ENCODE measurements around the gene FXYD7. TPM values are rescaled to one million over a fixed set of nuclear protein-coding genes. Genes with fewer than 3 reads are reported as not detected.
"Not testable (repeated sequence)": the region's sequence is repeated elsewhere in the genome, so short reads cannot be mapped to it uniquely, and the experiment has no call there.

Gene FXYD7
- total RNA-seq, 1 experiment from 2014 or later = not detected

DNA sequence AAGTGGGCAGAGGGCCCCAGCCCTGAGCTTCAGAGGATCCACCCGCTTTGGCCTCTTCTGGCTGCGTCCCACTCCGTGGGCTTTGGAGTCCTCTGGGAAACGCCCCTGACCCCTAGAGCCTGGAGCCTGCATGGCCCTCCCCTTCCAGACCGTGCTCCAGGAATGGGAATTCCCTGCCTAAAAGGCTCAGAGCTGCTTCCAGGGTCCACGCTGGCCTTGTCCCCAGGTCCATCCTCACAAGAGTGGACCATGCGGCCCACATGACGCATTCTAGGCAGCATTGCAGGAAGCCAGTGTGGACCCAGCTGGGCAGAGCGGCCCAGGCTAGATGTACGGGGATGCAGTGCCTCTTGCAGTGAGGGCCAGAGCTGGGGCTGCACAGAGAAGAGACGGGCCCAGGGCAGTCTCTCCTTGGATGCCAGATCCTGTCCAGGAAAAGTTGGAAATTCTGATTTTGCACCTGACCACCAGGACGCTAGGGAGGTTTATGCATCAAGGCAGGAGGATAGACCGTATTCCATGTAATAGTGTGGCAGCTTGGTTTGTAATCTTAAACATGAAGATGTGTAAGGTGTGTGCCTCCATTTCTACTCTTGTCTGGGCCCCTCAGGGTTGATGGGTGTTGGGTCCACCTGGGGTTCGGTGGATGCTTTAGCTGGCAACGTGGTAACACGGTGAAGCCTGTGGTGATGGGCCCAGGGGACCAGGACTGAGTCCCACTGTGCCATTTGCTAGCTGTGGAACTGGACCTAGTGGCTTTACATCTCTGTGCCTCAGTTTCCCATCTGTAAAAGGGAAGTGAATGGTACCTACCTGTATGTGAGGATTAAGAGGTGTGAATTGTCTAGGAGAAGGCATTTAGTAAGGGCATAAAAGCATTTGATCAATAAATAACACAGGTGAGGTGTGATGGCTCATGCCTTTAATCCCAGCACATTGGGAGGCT, 42.2 kb upstream of the FXYD7 start:
- Histone ChIP-seq H3K9me3 (ENCODE audit: low read length) (no peaks in the 10 kb centered on the region), H3K4me3 (ENCODE audit: low read length) (no peak overlapping the region), H3K9me2 (replicated peaks; ENCODE audit: low read length) (no peaks in the 10 kb centered on the region), H3K4me1 (ENCODE audit: insufficient read depth, low read length) (no peaks in the 10 kb centered on the region), H3F3A (ENCODE audit: low read length, unreplicated experiment) (no peaks in the 10 kb centered on the region), H3K36me3 (ENCODE audit: low read depth, low read length) (no peaks in the 10 kb centered on the region), H4K20me1 (ENCODE audit: low read length) (no peaks in the 10 kb centered on the region), H2AFZ (ENCODE audit: low read length) (no peak overlapping the region), H3K4me2 (ENCODE audit: low read length) (no peak overlapping the region), H3K27me3 (ENCODE audit: low read length) (no peaks in the 10 kb centered on the region), H3K27ac (ENCODE audit: low read length) (no peak overlapping the region), H3K9ac (ENCODE audit: low read length) (no peak overlapping the region), H3K79me2 (ENCODE audit: low read length) (no peaks in the 10 kb centered on the region)
- ATAC-seq (no peak), DNase-seq (no peak)
- BruUV-seq (replicated peaks) = no TSS peak
- POLR2A ChIA-PET (ENCODE audit: unreplicated experiment) = no interaction called here
- intact Hi-C loops (cut with micrococcal nuclease) = no loop called here
- TF ChIP-seq EZH2phosphoT487 (IDR thresholded peaks at IDR 0.05; ENCODE audit: borderline replicate concordance, low read length) (no peak), EZH2 (IDR thresholded peaks at IDR 0.05; ENCODE audit: low read length, unreplicated experiment) (no peak)
- TF ChIP-seq, protein P1, sequence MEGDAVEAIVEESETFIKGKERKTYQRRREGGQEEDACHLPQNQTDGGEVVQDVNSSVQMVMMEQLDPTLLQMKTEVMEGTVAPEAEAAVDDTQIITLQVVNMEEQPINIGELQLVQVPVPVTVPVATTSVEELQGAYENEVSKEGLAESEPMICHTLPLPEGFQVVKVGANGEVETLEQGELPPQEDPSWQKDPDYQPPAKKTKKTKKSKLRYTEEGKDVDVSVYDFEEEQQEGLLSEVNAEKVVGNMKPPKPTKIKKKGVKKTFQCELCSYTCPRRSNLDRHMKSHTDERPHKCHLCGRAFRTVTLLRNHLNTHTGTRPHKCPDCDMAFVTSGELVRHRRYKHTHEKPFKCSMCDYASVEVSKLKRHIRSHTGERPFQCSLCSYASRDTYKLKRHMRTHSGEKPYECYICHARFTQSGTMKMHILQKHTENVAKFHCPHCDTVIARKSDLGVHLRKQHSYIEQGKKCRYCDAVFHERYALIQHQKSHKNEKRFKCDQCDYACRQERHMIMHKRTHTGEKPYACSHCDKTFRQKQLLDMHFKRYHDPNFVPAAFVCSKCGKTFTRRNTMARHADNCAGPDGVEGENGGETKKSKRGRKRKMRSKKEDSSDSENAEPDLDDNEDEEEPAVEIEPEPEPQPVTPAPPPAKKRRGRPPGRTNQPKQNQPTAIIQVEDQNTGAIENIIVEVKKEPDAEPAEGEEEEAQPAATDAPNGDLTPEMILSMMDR (conservative IDR thresholded peaks at IDR 0.05; ENCODE audit: low read depth, low read length) = no peak
- CTCF ChIA-PET = interaction anchor here (0.6 kb wide), 1 partner anchor 334 kb away, joined by 4 read pairs; no protein-coding TSS in a partner anchor

GRCh38 chr19:35101949-35102348, 41.1 kb upstream of the FXYD7 start:
- H3K4me1 ChIP-seq (ENCODE audit: insufficient read depth, low read length); H3K36me3 ChIP-seq (ENCODE audit: low read depth, low read length); ATAC-seq; H3K4me2 ChIP-seq (ENCODE audit: low read length); H3F3A ChIP-seq (ENCODE audit: low read length, unreplicated experiment); H3K9ac ChIP-seq (ENCODE audit: low read length); H3K79me2 ChIP-seq (ENCODE audit: low read length); H3K27me3 ChIP-seq (ENCODE audit: low read length); POLR2A ChIA-PET (ENCODE audit: unreplicated experiment); H3K9me2 ChIP-seq (replicated peaks; ENCODE audit: low read length); H4K20me1 ChIP-seq (ENCODE audit: low read length); BruUV-seq (replicated peaks); CTCF ChIA-PET; H3K27ac ChIP-seq (ENCODE audit: low read length); H3K9me3 ChIP-seq (ENCODE audit: low read length); intact Hi-C loops (cut with micrococcal nuclease); H3K4me3 ChIP-seq (ENCODE audit: low read length); DNase-seq; H2AFZ ChIP-seq (ENCODE audit: low read length): not testable (repeated sequence)

DNA sequence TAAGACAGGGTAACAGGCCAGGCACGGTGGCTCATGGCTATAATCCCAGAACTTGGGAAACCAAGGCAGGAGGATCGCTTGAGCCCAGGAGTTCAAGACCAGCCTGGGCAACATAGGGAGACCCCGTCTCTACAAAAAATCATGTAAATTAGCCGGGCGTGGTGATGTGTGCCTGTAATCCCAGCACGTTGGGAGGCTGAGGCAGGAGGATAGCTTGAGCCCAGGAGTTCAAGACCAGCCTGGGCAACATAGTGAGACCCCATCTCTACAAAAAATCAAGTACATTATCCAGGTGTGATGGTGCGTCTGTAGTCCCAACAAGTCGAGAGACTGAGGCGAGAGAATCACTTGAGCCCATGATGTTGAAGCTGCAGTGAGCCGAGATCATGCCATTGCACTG, 39.4 kb upstream of the FXYD7 start:
- H3K4me1 ChIP-seq (ENCODE audit: insufficient read depth, low read length); BruUV-seq (replicated peaks); H3K4me3 ChIP-seq (ENCODE audit: low read length); intact Hi-C loops (cut with micrococcal nuclease); H2AFZ ChIP-seq (ENCODE audit: low read length); H3F3A ChIP-seq (ENCODE audit: low read length, unreplicated experiment); H3K27me3 ChIP-seq (ENCODE audit: low read length); H3K9me2 ChIP-seq (replicated peaks; ENCODE audit: low read length); H3K27ac ChIP-seq (ENCODE audit: low read length); H4K20me1 ChIP-seq (ENCODE audit: low read length); DNase-seq; CTCF ChIA-PET; H3K9me3 ChIP-seq (ENCODE audit: low read length); POLR2A ChIA-PET (ENCODE audit: unreplicated experiment); ATAC-seq; H3K9ac ChIP-seq (ENCODE audit: low read length); H3K4me2 ChIP-seq (ENCODE audit: low read length); H3K79me2 ChIP-seq (ENCODE audit: low read length); H3K36me3 ChIP-seq (ENCODE audit: low read depth, low read length): not testable (repeated sequence)
